ENCODE results near the gene EEIG1. TPM values are rescaled to one million over a fixed set of nuclear protein-coding genes. Genes with fewer than 3 reads are reported as not detected.

EEIG1 gene
- total and polyA plus RNA-seq, 10 of the 15 experiments (the other 5 are each of a cell fraction or from before 2014, with no cell fraction given): 1.2 to 75.9 (median 9.0) TPM

DNA sequence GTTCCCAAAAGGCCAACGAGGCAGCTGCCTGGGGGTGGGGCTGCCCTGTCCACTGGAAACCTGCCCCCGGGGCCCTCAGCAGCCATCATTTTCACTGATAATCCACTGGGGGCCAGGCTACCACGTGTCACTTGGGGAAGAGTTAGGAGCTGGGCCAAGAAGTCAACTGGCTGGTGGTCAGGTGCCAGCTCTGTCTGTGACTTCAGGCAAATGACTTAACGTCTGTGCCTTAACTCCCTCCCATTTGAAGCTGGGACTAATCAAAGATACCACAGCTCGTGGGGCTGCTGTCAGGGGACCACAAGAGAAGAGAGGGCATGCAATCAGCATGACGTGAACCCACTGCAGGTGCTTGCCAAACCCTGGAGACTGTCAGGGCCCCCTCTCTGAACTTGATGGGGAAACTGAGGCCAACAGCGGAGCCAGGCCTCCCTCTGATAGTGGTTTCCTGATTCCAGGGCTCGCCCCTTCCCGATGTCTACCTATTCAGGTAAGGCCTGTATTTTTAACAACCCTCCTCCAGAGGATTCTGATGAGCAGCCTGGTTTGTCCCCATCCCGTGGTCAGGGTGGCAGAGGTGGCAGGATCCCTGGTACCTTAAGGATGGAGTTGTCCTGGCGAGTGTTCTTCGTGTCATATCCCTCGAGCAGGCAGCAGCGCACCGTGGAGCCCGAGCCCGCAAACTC is 30.8 kb downstream of the EEIG1 start:
- in situ Hi-C loops (cut with MboI): no loop called here
- no peaks in the 10 kb centered on the region; the same call in none of the 2 replicates for H3K79me2 ChIP-seq (ENCODE audit: control insufficient read depth, insufficient read depth, low read length)
- intact Hi-C loops (cut with micrococcal nuclease; ENCODE audit: unreplicated experiment): no loop called here
- BruUV-seq (replicated peaks): no TSS peak
- POLR2A ChIA-PET: no interaction called here
- no peaks in the 10 kb centered on the region for H3K9me3 ChIP-seq (replicated peaks; ENCODE audit: control insufficient read depth, insufficient read depth, low read length)
- no peak overlapping the region for H2AFZ ChIP-seq (ENCODE audit: control insufficient read depth, low read depth, low read length)
- DNase-seq (ENCODE audit: low read depth, low spot score): no peak
- H3K27me3 ChIP-seq (replicated peaks in 1 of 2; ENCODE audit: control insufficient read depth in 2 of 2, insufficient read depth in 2 of 2, low read length in 1 of 2): no peaks in the 10 kb centered on the region
- no peak for TF ChIP-seq ZNF207 (IDR thresholded peaks at IDR 0.05; ENCODE audit: borderline replicate concordance)
- no peak for TF ChIP-seq POLR2A (IDR thresholded peaks at IDR 0.05; ENCODE audit: low read depth, low read length)
- no peak for TF ChIP-seq FOS (IDR thresholded peaks at IDR 0.05; ENCODE audit: borderline replicate concordance, extremely low read depth, insufficient read length)
- no peak for TF ChIP-seq HDGF (IDR thresholded peaks at IDR 0.05)
- TF ChIP-seq IKZF2 (IDR thresholded peaks at IDR 0.05): no peak
- no peak overlapping the region for H3K4me3 ChIP-seq
- H3K4me1 ChIP-seq (ENCODE audit: control insufficient read depth, insufficient read depth, low read length): peaks cover 5% of the 10 kb centered on the region
- H3K27ac ChIP-seq (ENCODE audit: control insufficient read depth, insufficient read depth): no peak overlapping the region
- no peak overlapping the region for H3K9ac ChIP-seq (ENCODE audit: control insufficient read depth, insufficient read depth, low read length)
- no peak overlapping the region for H3K4me2 ChIP-seq (ENCODE audit: control insufficient read depth, insufficient read depth)
- WGBS (ENCODE audit: insufficient coverage, insufficient replicate concordance, low lambda C conversion rate, missing lambda C conversion rate): 89% methylated on average over 17 of the region's 17 CpGs
- 0 out of 2 replicates have a peak, but pooled peaks cover 1% of the 10 kb centered on the region for H4K20me1 ChIP-seq (ENCODE audit: control insufficient read depth, insufficient read depth)
- ATAC-seq: no peak
- SMC1A ChIA-PET (ENCODE audit: uncharacterized antibody, unreplicated experiment): no interaction called here
- FAIRE-seq: no peak
- RAD21 ChIA-PET (ENCODE audit: unreplicated experiment): no interaction called here
- no peaks in the 10 kb centered on the region; a peak in 3 of 4 replicates for H3K36me3 ChIP-seq (ENCODE audit: control insufficient read depth in 2 of 2, insufficient read depth in 2 of 2, low read length in 1 of 2)
- CTCF ChIA-PET: interaction anchor here (0.5 to 13.8 kb wide), 2 partner anchors 82 to 166 kb away, joined by 3 to 332 read pairs; no protein-coding TSS in a partner anchor

GRCh38 chr9:127947841-127948710 is 32.7 kb downstream of the EEIG1 start:
- Histone ChIP-seq H2AFZ (ENCODE audit: control insufficient read depth, low read depth, low read length) (no peak overlapping the region), H3K9me3 (replicated peaks; ENCODE audit: control insufficient read depth, insufficient read depth, low read length) (no peaks in the 10 kb centered on the region), H3K4me3 (no peak overlapping the region), H4K20me1 (ENCODE audit: control insufficient read depth, insufficient read depth) (no peaks in the 10 kb centered on the region), H3K36me3 (ENCODE audit: control insufficient read depth in 2 of 2, insufficient read depth in 2 of 2, low read length in 1 of 2) (peaks cover 0 to 7% of the 10 kb centered on the region in 2 experiments; a peak in 3 of 4 replicates), H3K4me1 (ENCODE audit: control insufficient read depth, insufficient read depth, low read length) (peaks cover 7% of the 10 kb centered on the region), H3K4me2 (ENCODE audit: control insufficient read depth, insufficient read depth) (no peak overlapping the region), H3K9ac (ENCODE audit: control insufficient read depth, insufficient read depth, low read length) (no peak overlapping the region), H3K27me3 (replicated peaks in 1 of 2; ENCODE audit: control insufficient read depth in 2 of 2, insufficient read depth in 2 of 2, low read length in 1 of 2) (no peaks in the 10 kb centered on the region), H3K79me2 (ENCODE audit: control insufficient read depth, insufficient read depth, low read length) (no peaks in the 10 kb centered on the region), H3K27ac (ENCODE audit: control insufficient read depth, insufficient read depth) (no peak overlapping the region)
- DNase-seq (ENCODE audit: low read depth, low spot score) (no peak), ATAC-seq (no peak), FAIRE-seq (no peak)
- ChIA-PET CTCF (interaction anchor here (1.0 to 13.8 kb wide), 3 partner anchors 10 to 95 kb away, joined by 3 to 332 read pairs (median 5); no protein-coding TSS in a partner anchor), POLR2A (no interaction called here), SMC1A (ENCODE audit: uncharacterized antibody, unreplicated experiment) (interaction anchor here (1.3 kb wide), 1 partner anchor 79 kb away, joined by 4 read pairs; no protein-coding TSS in a partner anchor), RAD21 (ENCODE audit: unreplicated experiment) (interaction anchor here (1.4 kb wide), 1 partner anchor 86 kb away, joined by 3 read pairs; no protein-coding TSS in a partner anchor)
- BruUV-seq (replicated peaks): no TSS peak
- in situ Hi-C loops (cut with MboI): no loop called here
- WGBS (ENCODE audit: insufficient coverage, insufficient replicate concordance, low lambda C conversion rate, missing lambda C conversion rate): 72% methylated on average over 17 of the region's 17 CpGs
- intact Hi-C loops (cut with micrococcal nuclease; ENCODE audit: unreplicated experiment): no loop called here
- TF ChIP-seq RCOR1 (conservative IDR thresholded peaks at IDR 0.05; ENCODE audit: low read depth, low read length) (no peak), SP1 (IDR thresholded peaks at IDR 0.05; ENCODE audit: low read depth, low read length) (no peak), ZBED1 (IDR thresholded peaks at IDR 0.05; ENCODE audit: borderline replicate concordance) (no peak), RAD51 (IDR thresholded peaks at IDR 0.05) (no peak), NFIC (IDR thresholded peaks at IDR 0.05; ENCODE audit: low read depth, low read length) (no peak), KAT2A (conservative IDR thresholded peaks at IDR 0.05; ENCODE audit: control insufficient read depth, low read depth, low read length) (no peak), POLR2A (IDR thresholded peaks at IDR 0.05; ENCODE audit: low read depth, low read length) (no peak), SREBF1 (IDR thresholded peaks at IDR 0.05; ENCODE audit: low read length) (no peak)
- TF ChIP-seq, protein P1, sequence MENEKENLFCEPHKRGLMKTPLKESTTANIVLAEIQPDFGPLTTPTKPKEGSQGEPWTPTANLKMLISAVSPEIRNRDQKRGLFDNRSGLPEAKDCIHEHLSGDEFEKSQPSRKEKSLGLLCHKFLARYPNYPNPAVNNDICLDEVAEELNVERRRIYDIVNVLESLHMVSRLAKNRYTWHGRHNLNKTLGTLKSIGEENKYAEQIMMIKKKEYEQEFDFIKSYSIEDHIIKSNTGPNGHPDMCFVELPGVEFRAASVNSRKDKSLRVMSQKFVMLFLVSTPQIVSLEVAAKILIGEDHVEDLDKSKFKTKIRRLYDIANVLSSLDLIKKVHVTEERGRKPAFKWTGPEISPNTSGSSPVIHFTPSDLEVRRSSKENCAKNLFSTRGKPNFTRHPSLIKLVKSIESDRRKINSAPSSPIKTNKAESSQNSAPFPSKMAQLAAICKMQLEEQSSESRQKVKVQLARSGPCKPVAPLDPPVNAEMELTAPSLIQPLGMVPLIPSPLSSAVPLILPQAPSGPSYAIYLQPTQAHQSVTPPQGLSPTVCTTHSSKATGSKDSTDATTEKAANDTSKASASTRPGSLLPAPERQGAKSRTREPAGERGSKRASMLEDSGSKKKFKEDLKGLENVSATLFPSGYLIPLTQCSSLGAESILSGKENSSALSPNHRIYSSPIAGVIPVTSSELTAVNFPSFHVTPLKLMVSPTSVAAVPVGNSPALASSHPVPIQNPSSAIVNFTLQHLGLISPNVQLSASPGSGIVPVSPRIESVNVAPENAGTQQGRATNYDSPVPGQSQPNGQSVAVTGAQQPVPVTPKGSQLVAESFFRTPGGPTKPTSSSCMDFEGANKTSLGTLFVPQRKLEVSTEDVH (IDR thresholded peaks at IDR 0.05; ENCODE audit: low read depth, partially characterized antibody): no peak
